NCI-H2029 treated with DMSO at 0.1 percent for 48 hours (cell line): Measurements from ENCODE around the gene KIF3C.

ENCODE experiments used
- DNase-seq: peaks from one replicate; lab custom pipeline; 2025; lab: John Stamatoyannopoulos, UW

KIF3C gene

GRCh38 chr2:25877431-25878360, 104.6 kb downstream of the KIF3C start:
- DNase-seq, result peak; percentile 23
